GM19468 (cell line): ENCODE measurements around the gene PLEKHG4B.

Experiments used
- ATAC-seq: cut with Tn5 transposase; IDR thresholded peaks from one replicate; pipeline ENCODE4 v1.9.1; 2021; ENCODE audit warnings: mild to moderate bottlenecking, moderate library complexity, moderate number of reproducible peaks; ENCODE audit not compliant: unreplicated experiment; ENCODE audit errors: extremely low read depth

PLEKHG4B gene

GRCh38 chr5:149745-150485 lies 57.9 kb downstream of the PLEKHG4B start:
- ATAC-seq: no peak

GRCh38 chr5:150746-151145 lies 58.8 kb downstream of the PLEKHG4B start:
- no peak for ATAC-seq

GRCh38 chr5:152077-152476 lies 60.1 kb downstream of the PLEKHG4B start:
- ATAC-seq: no peak

GRCh38 chr5:153256-153655 lies 61.3 kb downstream of the PLEKHG4B start:
- ATAC-seq: no peak

- ATAC-seq: no peak
These were observed 62.3 kb downstream of the PLEKHG4B start for GRCh38 chr5:154236-154635.

GRCh38 chr5:154826-155225 lies 62.9 kb downstream of the PLEKHG4B start:
- ATAC-seq: no peak

- ATAC-seq: no peak
These were observed 63.9 kb downstream of the PLEKHG4B start for GRCh38 chr5:155651-156410.

- no peak for ATAC-seq
These were observed 64.6 kb downstream of the PLEKHG4B start for GRCh38 chr5:156411-157072.

GRCh38 chr5:157126-157715 lies 65.3 kb downstream of the PLEKHG4B start:
- ATAC-seq: no peak

GRCh38 chr5:157801-158200 lies 65.8 kb downstream of the PLEKHG4B start:
- ATAC-seq: no peak

- no peak for ATAC-seq
These were observed 67.0 kb downstream of the PLEKHG4B start for GRCh38 chr5:158807-159447.

GRCh38 chr5:159448-160172 lies 67.6 kb downstream of the PLEKHG4B start:
- no peak for ATAC-seq

- ATAC-seq: no peak
These were observed 68.2 kb downstream of the PLEKHG4B start for GRCh38 chr5:160173-160510.

- ATAC-seq: no peak
These were observed 69.2 kb downstream of the PLEKHG4B start for GRCh38 chr5:160921-161802.

GRCh38 chr5:161803-162110 lies 69.8 kb downstream of the PLEKHG4B start:
- no peak for ATAC-seq

- ATAC-seq: no peak
These were observed 70.2 kb downstream of the PLEKHG4B start for GRCh38 chr5:162190-162564.

GRCh38 chr5:162565-163337 lies 70.8 kb downstream of the PLEKHG4B start:
- no peak for ATAC-seq

GRCh38 chr5:163338-163620 lies 71.3 kb downstream of the PLEKHG4B start:
- ATAC-seq: no peak

- ATAC-seq: no peak
These were observed 71.9 kb downstream of the PLEKHG4B start for GRCh38 chr5:163841-164240.
